Stomach smooth muscle (tissue), 2 donors: ENCODE data around the gene AGR3.
"Not testable (repeated sequence)": the region's sequence is repeated elsewhere in the genome, so short reads cannot be mapped to it uniquely, and the experiment has no call there.

Experiments used
- H3K27ac ChIP-seq: one replicate; pipeline ENCODE4 v1.7.0; 2013; ENCODE audit warnings: mild to moderate bottlenecking, low read length, inconsistent platforms
- H3K27me3 ChIP-seq, 2 donors: one replicate each; pipeline ENCODE4 v1.7.0; 2013; ENCODE audit warnings: low read length in 2 of 2; ENCODE audit not compliant: insufficient read depth in 2 of 2, control insufficient read depth in 1 of 2
- H3K36me3 ChIP-seq, 2 donors: one replicate each; pipeline ENCODE4 v1.7.0; 2013; ENCODE audit warnings: low read length in 2 of 2; ENCODE audit not compliant: control insufficient read depth in 2 of 2, insufficient read depth in 2 of 2
- H3K4me1 ChIP-seq: one replicate; pipeline ENCODE4 v1.7.0; 2013; ENCODE audit warnings: low read length; ENCODE audit not compliant: control insufficient read depth, insufficient read depth
- H3K4me3 ChIP-seq, 2 donors: one replicate each; pipeline ENCODE4 v1.7.0; 2013; ENCODE audit warnings: low read length in 2 of 2
- H3K9ac ChIP-seq, 2 donors: one replicate each; pipeline ENCODE4 v1.7.0; 2013; ENCODE audit warnings: low read length in 2 of 2, mild to moderate bottlenecking in 1 of 2
- H3K9me3 ChIP-seq, 2 donors: one replicate each; pipeline ENCODE4 v1.7.0; 2013; ENCODE audit warnings: low read length in 2 of 2; ENCODE audit not compliant: control insufficient read depth in 2 of 2
- donor health status: healthy.
- donor health status: Pancreatic carcinoma.

Gene AGR3

DNA sequence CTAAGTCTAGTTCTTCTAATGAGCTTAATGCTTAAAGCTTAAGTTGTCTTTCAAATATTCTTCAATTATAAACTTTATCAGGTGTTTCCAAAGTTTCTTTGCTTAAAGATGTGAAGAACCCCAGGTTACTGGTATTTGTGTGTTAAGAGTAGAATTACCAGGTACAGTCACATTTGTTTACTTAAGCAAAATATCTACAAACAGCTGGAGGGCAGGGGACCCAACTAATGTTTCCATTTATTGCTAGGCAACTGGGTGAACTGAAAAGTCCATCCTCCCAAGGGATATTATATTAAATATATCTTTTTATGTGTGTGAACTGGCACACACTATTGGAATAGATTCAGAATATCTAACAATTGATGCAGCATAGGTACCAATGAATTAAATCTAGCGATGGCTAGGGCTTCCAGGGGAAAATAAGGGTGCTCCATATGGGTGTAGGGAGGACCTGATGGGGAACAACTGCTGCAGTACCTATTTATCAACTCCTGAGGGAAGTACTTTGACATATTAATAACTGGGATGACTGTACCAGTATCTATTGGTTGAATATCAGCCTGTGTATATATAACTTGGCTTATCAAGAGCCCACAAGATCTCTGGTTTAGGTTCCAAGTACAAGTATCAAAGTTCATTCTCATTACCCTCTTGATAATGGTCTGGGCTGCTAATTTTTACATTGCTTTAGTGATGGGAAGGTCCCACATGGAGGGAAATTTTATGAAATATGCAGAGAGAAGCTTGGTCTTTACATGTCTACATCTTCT, 10.3 kb upstream of the AGR3 start:
- no peaks in the 10 kb centered on the region for H3K27me3 ChIP-seq

DNA sequence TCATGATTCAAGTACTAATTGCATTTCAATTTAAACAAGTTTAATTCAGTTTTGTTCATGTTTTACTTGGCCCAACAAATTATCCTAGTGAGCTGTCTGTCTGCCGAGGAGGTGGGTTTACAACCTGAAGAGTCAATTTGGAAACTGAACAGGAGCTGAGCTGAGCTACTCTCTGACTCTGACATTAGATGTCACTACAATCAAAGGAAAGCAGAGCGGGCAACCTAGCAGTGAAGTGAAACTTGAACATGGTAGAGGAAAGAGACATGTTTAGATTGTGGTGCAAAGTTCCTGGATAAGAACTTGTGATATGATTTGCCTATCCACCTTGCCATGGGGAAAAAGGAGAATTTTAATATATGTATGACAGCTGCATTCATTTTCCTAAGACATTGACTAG, 9.6 kb upstream of the AGR3 start:
- Histone ChIP-seq H3K4me1 (no peaks in the 10 kb centered on the region), H3K9me3 (no peaks in the 10 kb centered on the region), H3K27me3 (no peaks in the 10 kb centered on the region), H3K4me3 (no peak overlapping the region), H3K36me3 (no peaks in the 10 kb centered on the region), H3K9ac (no peak overlapping the region), H3K27ac (no peak overlapping the region)

More for the DNA sequence above, 10.3 kb upstream of the AGR3 start:
- Histone ChIP-seq H3K4me3 (no peak overlapping the region), H3K4me1 (no peaks in the 10 kb centered on the region), H3K9me3 (no peaks in the 10 kb centered on the region), H3K9ac (no peak overlapping the region), H3K27ac (no peak overlapping the region), H3K36me3 (no peaks in the 10 kb centered on the region)

DNA sequence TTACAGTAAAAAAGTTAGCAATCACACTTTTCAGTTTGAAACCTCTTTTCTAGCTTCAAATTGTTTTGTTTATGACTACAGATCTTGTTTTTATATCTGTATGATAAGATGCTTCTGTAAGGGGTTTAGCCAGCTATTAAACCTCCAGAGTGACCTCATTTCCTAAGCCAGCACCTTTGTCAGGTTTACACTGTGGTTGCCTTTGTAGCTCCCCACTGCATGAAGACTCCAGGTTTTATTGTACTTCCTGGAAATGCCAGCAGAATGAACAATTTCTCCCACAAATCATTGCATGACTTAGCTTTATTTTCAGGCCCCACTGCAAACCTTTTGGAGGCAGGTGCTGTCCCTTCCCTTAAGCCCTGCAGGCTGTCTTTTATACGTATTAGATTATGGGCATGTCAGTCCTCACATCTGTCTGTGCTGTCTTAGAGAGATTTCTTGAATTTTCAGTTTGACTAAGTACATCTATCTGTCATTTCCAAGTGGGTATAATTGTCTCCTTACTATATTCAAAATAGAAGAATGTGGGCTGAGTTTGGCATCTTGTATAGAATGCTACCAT, 8.2 kb upstream of the AGR3 start:
- H3K27me3 ChIP-seq: no peaks in the 10 kb centered on the region
- no peak overlapping the region for H3K9ac ChIP-seq
- H3K27ac ChIP-seq: no peak overlapping the region
- H3K9me3 ChIP-seq: no peaks in the 10 kb centered on the region
- no peaks in the 10 kb centered on the region for H3K4me1 ChIP-seq
- no peaks in the 10 kb centered on the region for H3K36me3 ChIP-seq
- no peak overlapping the region for H3K4me3 ChIP-seq

DNA sequence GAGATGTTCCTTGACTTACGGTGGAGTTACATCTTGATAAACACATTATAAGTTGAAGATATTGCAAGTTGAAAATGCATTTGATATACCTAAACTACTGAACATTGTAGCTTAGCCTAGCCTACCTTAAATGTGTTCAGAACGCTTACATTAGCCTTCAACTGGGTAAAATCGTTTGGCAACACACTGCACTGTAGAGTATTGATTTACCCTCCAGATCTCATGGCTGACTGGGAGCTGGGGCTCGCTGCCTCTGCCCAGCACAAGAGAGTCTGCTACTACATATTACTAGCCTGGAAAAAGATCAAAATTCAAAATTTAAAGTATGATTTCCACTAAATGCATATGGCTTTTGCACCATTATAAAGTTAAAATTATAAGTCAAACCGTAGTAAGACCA, 7.5 kb upstream of the AGR3 start:
- H3K27ac ChIP-seq: no peak overlapping the region
- no peaks in the 10 kb centered on the region for H3K27me3 ChIP-seq
- no peaks in the 10 kb centered on the region for H3K36me3 ChIP-seq
- no peak overlapping the region for H3K4me3 ChIP-seq
- no peaks in the 10 kb centered on the region for H3K9me3 ChIP-seq
- no peaks in the 10 kb centered on the region for H3K4me1 ChIP-seq
- no peak overlapping the region for H3K9ac ChIP-seq

DNA sequence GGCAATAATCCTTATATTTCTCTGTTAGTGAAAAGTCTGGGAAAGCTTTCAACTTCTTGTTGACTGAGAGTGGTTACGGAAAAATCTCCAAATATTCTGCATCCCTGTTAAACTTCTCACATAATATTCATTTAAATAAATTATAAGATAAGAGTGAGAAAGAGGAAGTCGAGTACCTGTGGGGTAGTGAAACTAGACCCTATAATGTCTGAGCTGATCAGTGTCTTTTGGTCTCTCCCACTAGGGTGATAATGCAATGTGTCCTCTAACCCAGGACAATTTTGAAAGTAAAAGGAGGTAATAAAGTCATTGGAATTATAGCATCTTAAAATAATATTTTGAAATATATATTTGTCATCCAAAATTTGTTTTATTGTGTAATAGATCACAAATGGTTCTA, 2.1 kb upstream of the AGR3 start:
- no peak overlapping the region for H3K27ac ChIP-seq
- no peak overlapping the region for H3K4me3 ChIP-seq
- H3K4me1 ChIP-seq: no peaks in the 10 kb centered on the region
- no peaks in the 10 kb centered on the region for H3K9me3 ChIP-seq
- H3K36me3 ChIP-seq: no peaks in the 10 kb centered on the region
- H3K9ac ChIP-seq: no peak overlapping the region
- no peaks in the 10 kb centered on the region for H3K27me3 ChIP-seq

DNA sequence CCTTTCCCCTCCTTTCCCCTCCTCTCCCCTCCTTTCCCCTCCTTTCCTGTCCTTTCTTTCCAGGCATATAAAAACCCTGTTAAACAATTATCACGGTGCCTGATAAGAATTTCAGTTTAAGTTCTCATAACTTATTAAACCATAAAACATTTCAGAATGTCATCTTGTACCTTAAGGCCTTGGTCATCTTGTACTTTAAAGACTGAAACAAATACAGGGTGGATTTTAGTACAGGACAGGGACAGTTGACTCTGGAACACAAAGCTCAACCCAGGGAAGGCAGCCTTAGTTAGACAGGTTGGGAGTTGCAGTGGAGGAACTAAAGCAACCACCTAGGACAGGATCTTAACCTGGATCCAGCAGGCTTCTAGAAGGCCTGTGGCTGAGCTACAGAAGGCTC, 1.2 kb downstream of the AGR3 start:
- Histone ChIP-seq H3K27ac (no peak overlapping the region), H3K4me1 (no peaks in the 10 kb centered on the region), H3K9me3 (no peaks in the 10 kb centered on the region), H3K4me3 (no peak overlapping the region), H3K27me3 (no peaks in the 10 kb centered on the region), H3K9ac (no peak overlapping the region), H3K36me3 (no peaks in the 10 kb centered on the region)

DNA sequence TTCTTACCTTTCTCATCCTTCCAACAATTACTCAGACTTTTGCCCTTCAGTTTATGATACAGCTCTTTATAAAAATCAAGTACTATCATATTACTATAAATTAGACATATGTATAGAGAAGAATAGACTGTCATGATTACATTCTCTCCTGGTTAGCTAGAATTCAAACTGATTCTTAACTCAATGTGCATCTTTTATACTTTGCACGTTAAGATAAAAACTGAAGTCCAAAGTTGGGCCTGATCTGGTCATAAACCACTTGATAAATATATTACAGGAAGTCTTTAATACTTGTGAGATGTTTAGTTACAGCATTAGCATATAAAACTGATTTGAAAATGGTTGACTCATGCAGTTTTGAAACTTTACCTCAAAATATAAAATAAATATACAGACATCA, 2.6 kb downstream of the AGR3 start:
- Histone ChIP-seq H3K4me1 (no peaks in the 10 kb centered on the region), H3K4me3 (no peak overlapping the region)

DNA sequence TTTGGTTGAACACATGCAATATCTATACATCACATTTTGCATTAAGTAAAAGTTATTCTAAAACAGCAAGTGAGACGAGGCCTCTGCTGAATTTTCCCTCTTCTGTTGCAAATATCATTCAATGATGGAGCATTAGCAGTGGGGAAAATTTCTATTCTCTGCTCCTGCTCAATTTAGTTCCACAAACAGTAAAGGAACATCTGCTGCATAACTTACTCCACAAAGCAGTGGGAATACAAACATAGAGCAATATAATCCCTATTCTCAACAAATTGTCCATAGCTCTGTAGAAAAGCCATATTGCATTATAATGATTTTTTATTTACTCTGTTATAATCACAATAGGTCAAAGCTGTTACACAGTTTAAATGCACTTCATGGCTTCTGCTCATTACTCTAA, 5.9 kb downstream of the AGR3 start:
- H3K36me3 ChIP-seq: no peaks in the 10 kb centered on the region
- H3K9ac ChIP-seq: no peak overlapping the region
- no peaks in the 10 kb centered on the region for H3K4me1 ChIP-seq
- no peak overlapping the region for H3K27ac ChIP-seq
- no peak overlapping the region for H3K4me3 ChIP-seq
- no peaks in the 10 kb centered on the region for H3K9me3 ChIP-seq
- no peaks in the 10 kb centered on the region for H3K27me3 ChIP-seq

More for the DNA sequence above, 2.6 kb downstream of the AGR3 start:
- Histone ChIP-seq H3K36me3 (no peaks in the 10 kb centered on the region), H3K9me3 (no peaks in the 10 kb centered on the region), H3K9ac (no peak overlapping the region), H3K27me3 (no peaks in the 10 kb centered on the region), H3K27ac (no peak overlapping the region)

DNA sequence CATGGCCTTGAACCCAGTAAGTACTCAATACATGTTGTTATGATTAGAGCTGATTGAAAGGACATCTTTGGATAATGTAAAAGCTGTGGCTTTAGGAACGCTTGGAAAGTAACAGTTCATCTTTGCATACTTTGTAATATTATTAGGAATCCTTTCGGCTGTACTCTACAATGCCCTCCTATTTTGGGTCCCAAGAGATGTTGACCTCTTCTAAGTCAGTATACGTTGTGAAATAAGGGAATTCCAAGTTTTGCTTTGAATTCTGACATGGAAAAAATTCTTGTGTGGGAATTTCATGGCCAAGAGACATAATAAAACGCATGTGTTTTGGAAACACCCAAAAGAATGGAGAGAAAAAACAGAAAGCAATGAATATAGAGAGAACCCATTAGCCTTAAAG, 7.7 kb downstream of the AGR3 start:
- Histone ChIP-seq H3K4me3 (no peak overlapping the region), H3K4me1 (no peaks in the 10 kb centered on the region), H3K9me3 (no peaks in the 10 kb centered on the region), H3K9ac (no peak overlapping the region), H3K27ac (no peak overlapping the region), H3K36me3 (no peaks in the 10 kb centered on the region), H3K27me3 (no peaks in the 10 kb centered on the region)

DNA sequence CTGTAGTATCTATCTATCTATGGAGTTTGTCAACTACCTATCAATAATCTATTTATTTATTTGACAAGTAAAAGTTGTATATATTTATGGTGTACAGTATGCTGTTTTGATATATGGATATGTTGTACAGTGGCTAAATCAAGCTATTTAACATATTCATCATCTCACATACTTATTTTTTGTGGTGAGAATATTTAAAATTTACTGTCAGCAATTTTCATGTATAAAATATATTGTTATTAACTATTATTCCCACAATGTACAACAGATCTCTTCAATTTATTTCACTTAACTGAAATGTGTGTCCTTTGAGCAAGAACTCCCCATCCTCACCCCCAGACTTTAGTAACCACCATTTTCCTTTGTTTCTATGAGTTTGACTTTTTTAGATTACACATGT, 14.5 kb downstream of the AGR3 start:
- Histone ChIP-seq H3K36me3 (no peaks in the 10 kb centered on the region), H3K9me3 (no peaks in the 10 kb centered on the region), H3K27me3 (no peaks in the 10 kb centered on the region), H3K4me3 (no peak overlapping the region), H3K4me1 (no peaks in the 10 kb centered on the region), H3K9ac (no peak overlapping the region), H3K27ac (no peak overlapping the region)

DNA sequence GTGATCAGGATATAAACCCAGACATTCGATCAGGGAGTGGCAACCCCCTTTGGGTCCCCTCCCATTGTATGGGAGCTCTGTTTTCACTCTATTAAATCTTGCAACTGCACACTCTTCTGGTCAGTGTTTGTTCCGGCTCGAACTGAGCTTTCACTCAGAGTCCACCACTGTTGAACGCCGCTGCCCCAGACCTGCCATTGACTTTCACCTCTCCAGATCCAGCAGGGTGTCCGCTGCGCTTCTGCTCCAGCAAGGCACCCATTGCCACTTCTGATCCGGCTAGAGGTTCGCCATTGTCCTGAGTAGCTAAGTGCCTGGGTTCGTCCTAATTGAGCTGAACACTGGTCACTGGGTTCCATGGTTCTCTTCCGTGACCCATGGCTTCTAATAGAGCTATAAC, 28.6 kb downstream of the AGR3 start:
- not testable (repeated sequence) for H3K27ac ChIP-seq, H3K9ac ChIP-seq, H3K36me3 ChIP-seq, H3K9me3 ChIP-seq, H3K4me1 ChIP-seq, H3K27me3 ChIP-seq, H3K4me3 ChIP-seq
